ENCODE measurements around the gene NFASC.

The NFASC gene

DNA sequence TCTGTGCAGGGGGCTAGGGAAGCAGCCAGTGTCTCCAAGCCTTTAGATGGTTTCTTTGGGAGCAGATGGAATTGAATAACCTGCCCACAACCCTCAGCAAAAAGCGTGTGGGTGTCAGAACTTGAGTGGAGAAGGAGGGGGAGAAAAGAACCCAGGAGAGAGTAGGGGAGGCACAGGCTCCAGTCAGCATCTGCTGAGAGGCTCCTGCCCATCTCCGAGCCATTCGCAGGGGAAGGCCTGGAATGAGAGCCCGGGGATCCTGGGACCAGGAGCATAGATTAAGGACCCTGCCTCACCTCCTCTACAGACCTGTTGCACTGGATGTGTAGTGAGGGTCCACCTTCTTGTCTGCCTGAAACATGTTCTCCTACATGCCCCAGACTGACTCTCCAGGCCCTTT, 197.3 kb downstream of the NFASC start:
- DNase-seq, result no peak

GRCh38 chr1:205068457-205069040, 197.9 kb downstream of the NFASC start:
- DNase-seq, result no peak

- DNase-seq, result no peak
Measured at GRCh38 chr1:205069371-205070125, 198.9 kb downstream of the NFASC start.

DNA sequence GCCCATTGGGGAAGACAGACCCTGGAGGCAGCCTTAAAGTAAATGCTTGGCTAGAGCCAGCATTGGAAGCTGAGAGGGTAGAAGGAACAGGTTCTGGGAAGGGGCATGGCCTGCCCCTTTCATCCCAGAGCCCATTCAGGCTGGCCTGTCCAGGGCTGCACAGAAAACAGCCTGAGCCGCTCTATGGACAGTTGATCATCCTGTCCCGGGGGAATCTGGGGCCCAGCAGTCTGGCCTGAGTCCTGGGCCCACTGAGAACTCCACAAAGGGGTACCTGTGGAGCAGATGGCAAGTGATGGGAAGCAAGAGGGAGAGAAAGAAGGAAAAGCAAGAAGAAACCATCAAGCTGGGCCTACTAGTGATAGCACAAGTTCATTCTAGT, 200.4 kb downstream of the NFASC start:
- DNase-seq, result no peak

DNA sequence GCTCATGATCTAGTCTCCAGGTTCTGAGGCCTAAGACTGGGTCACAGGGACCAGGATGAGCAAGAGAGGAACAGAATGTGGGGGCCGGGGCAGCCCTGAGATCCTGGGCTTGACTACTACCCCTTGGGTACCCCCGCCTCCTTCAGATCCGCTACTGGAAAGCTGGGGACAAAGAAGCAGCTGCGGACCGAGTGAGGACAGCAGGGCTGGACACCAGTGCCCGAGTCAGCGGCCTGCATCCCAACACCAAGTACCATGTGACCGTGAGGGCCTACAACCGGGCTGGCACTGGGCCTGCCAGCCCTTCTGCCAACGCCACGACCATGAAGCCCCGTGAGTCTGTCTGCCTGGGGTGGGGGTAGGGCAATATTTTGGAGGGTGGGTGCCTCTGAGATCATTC, 201.1 kb downstream of the NFASC start:
- DNase-seq, result no peak

- no peak for DNase-seq
Measured at GRCh38 chr1:205072286-205072685, 201.6 kb downstream of the NFASC start.

Data from right hindlimb (tissue), 1 donor.